Loucy (cell line): Measurements from ENCODE around the gene DDA1.
"Not testable (repeated sequence)": the region's sequence is repeated elsewhere in the genome, so short reads cannot be mapped to it uniquely, and the experiment has no call there.

ENCODE experiments used
- H2AFZ ChIP-seq: fragments of 200-600 bp; sonication (generic); 2 replicates; pipeline ENCODE4 v1.6.0; 2016; ENCODE audit warnings: antibody characterized with exemption, mild to moderate bottlenecking, low read length, moderate library complexity
- H3F3A ChIP-seq: fragments of 200-600 bp; 2 replicates; pipeline ENCODE4 v1.6.0; 2016; ENCODE audit warnings: antibody characterized with exemption, low read depth, mild to moderate bottlenecking
- H3K27me3 ChIP-seq: fragments of 200-600 bp; sonication (generic); 2 replicates; pipeline ENCODE4 v1.6.1; 2014; ENCODE audit warnings: low read length, mild to moderate bottlenecking; ENCODE audit not compliant: insufficient read depth, poor library complexity, severe bottlenecking
- H3K36me3 ChIP-seq: fragments of 200-600 bp; sonication (generic); 2 replicates; pipeline ENCODE4 v1.6.1; 2016; ENCODE audit warnings: low read length; ENCODE audit not compliant: insufficient read depth
- H3K4me1 ChIP-seq: fragments of 200-600 bp; sonication (generic); 2 replicates; pipeline ENCODE4 v1.5.1; 2014; ENCODE audit warnings: low read length, mild to moderate bottlenecking; ENCODE audit not compliant: insufficient read depth, poor library complexity, severe bottlenecking
- H3K4me2 ChIP-seq: fragments of 200-600 bp; sonication (generic); 2 replicates; pipeline ENCODE4 v1.6.0; 2014; ENCODE audit warnings: antibody characterized with exemption, low read length, low read depth, mild to moderate bottlenecking; ENCODE audit not compliant: poor library complexity, severe bottlenecking
- H3K4me3 ChIP-seq: fragments of 200-600 bp; sonication (generic); 2 replicates; pipeline ENCODE4 v1.5.1; 2014; ENCODE audit warnings: low read length, mild to moderate bottlenecking, mixed read lengths; ENCODE audit not compliant: poor library complexity, severe bottlenecking
- H3K79me2 ChIP-seq: fragments of 200-600 bp; sonication (generic); 2 replicates; pipeline ENCODE4 v1.6.1; 2014; ENCODE audit warnings: low read length; ENCODE audit not compliant: insufficient read depth
- H3K9ac ChIP-seq: fragments of 200-600 bp; sonication (generic); 2 replicates; pipeline ENCODE4 v1.6.0; 2014; ENCODE audit warnings: mild to moderate bottlenecking, low read depth, low read length, moderate library complexity; ENCODE audit not compliant: poor library complexity, severe bottlenecking
- H3K9me2 ChIP-seq: fragments of 200-600 bp; sonication (generic); replicated peaks from 2 replicates; pipeline ENCODE4 v1.6.1; 2016; ENCODE audit warnings: low read depth, low read length, mixed read lengths
- H3K9me3 ChIP-seq: fragments of 200-600 bp; sonication (generic); 2 replicates; pipeline ENCODE4 v1.6.1; 2014; ENCODE audit warnings: mild to moderate bottlenecking, antibody characterized with exemption, low read length, low read depth; ENCODE audit not compliant: insufficient read depth
- H4K20me1 ChIP-seq: fragments of 200-600 bp; sonication (generic); 2 replicates; pipeline ENCODE4 v1.6.0; 2014; ENCODE audit warnings: antibody characterized with exemption, low read length, mild to moderate bottlenecking; ENCODE audit not compliant: insufficient read depth, poor library complexity, severe bottlenecking
- EZH2phosphoT487 ChIP-seq: fragments of 200-600 bp; IDR thresholded peaks from 2 replicates; pipeline ENCODE4 v1.6.1; 2018; ENCODE audit warnings: antibody characterized with exemption, mild to moderate bottlenecking, moderate library complexity, borderline replicate concordance
- TF ChIP-seq, protein P1 (sequence below): fragments of 200-600 bp; sonication (generic); conservative IDR thresholded peaks from 2 replicates; pipeline ENCODE4 v1.5.1; 2014; ENCODE audit warnings: mild to moderate bottlenecking, antibody characterized with exemption, low read length

DDA1 gene

DNA sequence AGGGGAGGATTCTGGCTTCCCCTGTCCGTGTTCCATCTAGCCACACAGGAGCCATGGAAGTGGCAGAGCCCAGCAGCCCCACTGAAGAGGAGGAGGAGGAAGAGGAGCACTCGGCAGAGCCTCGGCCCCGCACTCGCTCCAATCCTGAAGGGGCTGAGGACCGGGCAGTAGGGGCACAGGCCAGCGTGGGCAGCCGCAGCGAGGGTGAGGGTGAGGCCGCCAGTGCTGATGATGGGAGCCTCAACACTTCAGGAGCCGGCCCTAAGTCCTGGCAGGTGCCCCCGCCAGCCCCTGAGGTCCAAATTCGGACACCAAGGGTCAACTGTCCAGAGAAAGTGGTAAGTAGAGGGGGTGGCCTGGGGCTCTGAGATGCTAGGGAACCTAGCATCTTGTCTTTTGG is 40.6 kb upstream of the DDA1 start:
- Histone ChIP-seq H3K9me3 (no peaks in the 10 kb centered on the region), H3F3A (no peaks in the 10 kb centered on the region), H3K36me3 (peaks cover 7% of the 10 kb centered on the region; the same call in 1 of the 2 replicates), H2AFZ (no peak overlapping the region), H3K4me2 (peak overlapping the region; percentile 95), H3K4me1 (peaks cover 8% of the 10 kb centered on the region), H3K27me3 (no peaks in the 10 kb centered on the region), H3K79me2 (peaks cover 20% of the 10 kb centered on the region), H3K9ac (no peak overlapping the region), H4K20me1 (no peaks in the 10 kb centered on the region), H3K4me3 (peak overlapping the region; percentile 38), H3K9me2 (no peaks in the 10 kb centered on the region)
- no peak for TF ChIP-seq EZH2phosphoT487
- TF ChIP-seq, protein P1, sequence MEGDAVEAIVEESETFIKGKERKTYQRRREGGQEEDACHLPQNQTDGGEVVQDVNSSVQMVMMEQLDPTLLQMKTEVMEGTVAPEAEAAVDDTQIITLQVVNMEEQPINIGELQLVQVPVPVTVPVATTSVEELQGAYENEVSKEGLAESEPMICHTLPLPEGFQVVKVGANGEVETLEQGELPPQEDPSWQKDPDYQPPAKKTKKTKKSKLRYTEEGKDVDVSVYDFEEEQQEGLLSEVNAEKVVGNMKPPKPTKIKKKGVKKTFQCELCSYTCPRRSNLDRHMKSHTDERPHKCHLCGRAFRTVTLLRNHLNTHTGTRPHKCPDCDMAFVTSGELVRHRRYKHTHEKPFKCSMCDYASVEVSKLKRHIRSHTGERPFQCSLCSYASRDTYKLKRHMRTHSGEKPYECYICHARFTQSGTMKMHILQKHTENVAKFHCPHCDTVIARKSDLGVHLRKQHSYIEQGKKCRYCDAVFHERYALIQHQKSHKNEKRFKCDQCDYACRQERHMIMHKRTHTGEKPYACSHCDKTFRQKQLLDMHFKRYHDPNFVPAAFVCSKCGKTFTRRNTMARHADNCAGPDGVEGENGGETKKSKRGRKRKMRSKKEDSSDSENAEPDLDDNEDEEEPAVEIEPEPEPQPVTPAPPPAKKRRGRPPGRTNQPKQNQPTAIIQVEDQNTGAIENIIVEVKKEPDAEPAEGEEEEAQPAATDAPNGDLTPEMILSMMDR = no peak

- H3K36me3 ChIP-seq = peaks cover 25% of the 10 kb centered on the region; the same call in 1 of the 2 replicates
Measured at GRCh38 chr19:17274892-17275291, 34.5 kb upstream of the DDA1 start.

DNA sequence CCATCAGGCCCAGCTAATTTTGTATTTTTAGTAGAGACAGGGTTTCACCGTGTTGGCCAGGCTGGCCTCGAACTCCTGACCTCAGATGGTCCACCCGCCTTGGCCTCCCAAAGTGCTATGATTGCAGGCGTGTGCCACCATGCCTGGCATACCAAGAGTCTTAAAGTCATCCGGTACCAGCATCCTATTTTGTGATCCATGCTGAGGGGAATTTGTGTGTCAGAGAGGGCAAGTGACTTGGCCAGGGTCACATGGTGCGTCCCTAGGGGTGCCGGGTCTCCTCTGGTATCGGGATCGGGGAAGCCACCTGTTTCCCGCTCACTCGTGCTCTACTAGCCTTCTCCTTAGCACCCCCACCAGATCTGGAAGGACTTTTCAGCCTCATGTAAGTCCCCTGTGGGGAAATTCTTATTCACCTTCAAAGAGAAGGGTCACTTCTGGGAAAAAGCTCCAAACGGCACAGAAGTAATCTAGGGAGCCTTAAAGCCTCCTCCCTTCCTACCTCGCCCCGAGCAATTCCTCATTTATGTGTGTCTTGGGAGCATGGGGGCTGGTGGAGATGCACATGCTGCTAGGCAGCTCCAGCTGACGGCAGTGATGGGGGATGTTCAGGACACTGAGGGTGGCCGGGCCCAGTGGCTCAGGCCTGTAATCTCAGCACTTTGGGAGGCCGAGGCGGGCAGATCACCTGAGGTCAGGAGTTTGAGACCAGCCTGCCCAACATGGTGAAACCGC is 33.8 kb upstream of the DDA1 start:
- Histone ChIP-seq H3K9ac (no peak overlapping the region), H3F3A (no peaks in the 10 kb centered on the region), H3K4me3 (no peak overlapping the region), H4K20me1 (no peaks in the 10 kb centered on the region), H2AFZ (no peak overlapping the region), H3K4me2 (no peak overlapping the region), H3K36me3 (peaks cover 25% of the 10 kb centered on the region; the same call in 1 of the 2 replicates), H3K27me3 (no peaks in the 10 kb centered on the region), H3K79me2 (no peaks in the 10 kb centered on the region), H3K4me1 (no peaks in the 10 kb centered on the region), H3K9me3 (no peaks in the 10 kb centered on the region), H3K9me2 (no peaks in the 10 kb centered on the region)
- TF ChIP-seq EZH2phosphoT487 = no peak
- TF ChIP-seq, protein P1 = no peak

More at GRCh38 chr19:17274892-17275291, 34.5 kb upstream of the DDA1 start:
- not testable (repeated sequence) for H3K9me2 ChIP-seq, H4K20me1 ChIP-seq, H3K4me3 ChIP-seq, H3K4me1 ChIP-seq, H3K4me2 ChIP-seq, H3K9ac ChIP-seq, H3F3A ChIP-seq, H3K27me3 ChIP-seq, H2AFZ ChIP-seq, H3K79me2 ChIP-seq, H3K9me3 ChIP-seq

DNA sequence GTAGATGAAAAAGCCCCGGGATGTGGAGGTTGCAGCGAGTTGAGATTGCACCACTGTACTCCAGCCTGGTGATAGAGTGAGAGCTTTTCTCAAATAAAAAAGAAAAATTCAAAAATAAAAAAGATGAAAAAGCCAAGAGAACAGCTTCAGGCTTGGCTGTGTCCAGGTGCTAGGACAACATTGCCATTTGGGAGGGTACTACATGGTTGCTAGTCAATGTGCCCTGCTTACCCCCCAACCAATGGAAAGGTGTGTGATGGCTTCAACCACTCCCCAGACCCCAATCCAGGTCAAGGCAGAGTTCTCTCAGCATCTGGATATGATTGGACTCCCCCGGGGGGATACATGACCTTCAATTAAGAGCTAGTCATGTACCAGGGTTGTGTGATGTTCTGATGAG is 29.9 kb upstream of the DDA1 start:
- H3K79me2 ChIP-seq = no peaks in the 10 kb centered on the region
- H3K4me1 ChIP-seq = no peaks in the 10 kb centered on the region
- no peak overlapping the region for H2AFZ ChIP-seq
- H3K4me3 ChIP-seq = no peak overlapping the region
- no peaks in the 10 kb centered on the region for H3K9me2 ChIP-seq
- H3F3A ChIP-seq = no peaks in the 10 kb centered on the region
- peaks cover 12% of the 10 kb centered on the region; the same call in 1 of the 2 replicates for H3K36me3 ChIP-seq
- H3K27me3 ChIP-seq = no peaks in the 10 kb centered on the region
- no peaks in the 10 kb centered on the region for H4K20me1 ChIP-seq
- no peaks in the 10 kb centered on the region for H3K9me3 ChIP-seq
- no peak overlapping the region for H3K9ac ChIP-seq
- H3K4me2 ChIP-seq = no peak overlapping the region
- TF ChIP-seq EZH2phosphoT487 = no peak
- TF ChIP-seq, protein P1 = no peak
